Caco-2 (cell line): Measurements from ENCODE around the gene BABAM2. TPM values are rescaled to one million over a fixed set of nuclear protein-coding genes. Genes with fewer than 3 reads are reported as not detected.
"Not testable (repeated sequence)": the region's sequence is repeated elsewhere in the genome, so short reads cannot be mapped to it uniquely, and the experiment has no call there.

ENCODE experiments used
- BruUV-seq: library from RNA; stranded (reverse); fragments of 400-500 nt; replicated peaks from 2 replicates; lab custom pipeline; 2021; lab: Mats Ljungman, UMichigan
- CTCF ChIA-PET: fragments of 300-600 bp; sonication (Branson Sonifier 250); formaldehyde crosslinking; loops from one replicate; lab custom pipeline; 2022; ENCODE audit warnings: antibody characterized with exemption; lab: Charles Lee
- POLR2A ChIA-PET: fragments of 300-600 bp; sonication (Branson Sonifier 250); formaldehyde crosslinking; loops from one replicate; lab custom pipeline; 2022; ENCODE audit warnings: antibody characterized with exemption; lab: Charles Lee
- DNase-seq, 2 experiments: peaks; one replicate each; pipeline versions ENCODE4 v3.0.0 to v3.0.0-alpha.2; 2020 to 2022
- H3K27me3 ChIP-seq: replicated peaks from 2 replicates; pipeline ENCODE4 v1.6.0; 2011; ENCODE audit warnings: low read length; ENCODE audit not compliant: control insufficient read depth, insufficient read depth
- H3K36me3 ChIP-seq: 2 replicates; pipeline ENCODE4 v1.5.1; 2011; ENCODE audit warnings: low read length; ENCODE audit not compliant: control insufficient read depth, insufficient read depth
- H3K4me1 ChIP-seq: fragments of 250-450 bp; sonication (Bioruptor Pico); 2 replicates; pipeline ENCODE4 v1.5.1; 2020; ENCODE audit warnings: mild to moderate bottlenecking
- H3K4me3 ChIP-seq: 2 replicates; pipeline ENCODE4 v1.5.1; 2011; ENCODE audit warnings: low read depth, mild to moderate bottlenecking, control low read depth, low read length
- H3K9me3 ChIP-seq: fragments of 250-450 bp; sonication (Bioruptor Pico); 2 replicates; pipeline ENCODE4 v1.5.1; 2020; ENCODE audit warnings: mild to moderate bottlenecking, moderate library complexity
- H3K27ac Mint-ChIP-seq: one replicate; pipeline ENCODE4 v1.8.0; 2022; ENCODE audit warnings: mixed read lengths; ENCODE audit not compliant: unreplicated experiment
- H3K27me3 Mint-ChIP-seq: one replicate; pipeline ENCODE4 v1.8.0; 2022; ENCODE audit warnings: mixed read lengths; ENCODE audit not compliant: insufficient read depth, unreplicated experiment
- H3K36me3 Mint-ChIP-seq: one replicate; pipeline ENCODE4 v1.8.0; 2022; ENCODE audit warnings: mild to moderate bottlenecking, mixed read lengths; ENCODE audit not compliant: insufficient read depth, unreplicated experiment
- H3K4me1 Mint-ChIP-seq: one replicate; pipeline ENCODE4 v1.8.0; 2022; ENCODE audit warnings: low read depth, mixed read lengths; ENCODE audit not compliant: unreplicated experiment
- H3K4me3 Mint-ChIP-seq: one replicate; pipeline ENCODE4 v1.8.0; 2022; ENCODE audit warnings: mild to moderate bottlenecking, moderate library complexity, mixed read lengths; ENCODE audit not compliant: unreplicated experiment
- H3K9me3 Mint-ChIP-seq: one replicate; pipeline ENCODE4 v1.8.0; 2022; ENCODE audit warnings: mixed read lengths; ENCODE audit not compliant: unreplicated experiment
- intact Hi-C: fragments of 100-400 bp; cut with micrococcal nuclease; formaldehyde crosslinking; loops from one replicate; pipeline ENCODE4 v1.10.0; 2022; ENCODE audit not compliant: unreplicated experiment
- total RNA-seq: library from RNA; stranded (reverse); gene quantifications from 2 replicates; pipeline ENCODE4 v1.2.3, GENCODE V29; 2022
- TF ChIP-seq, protein P1 (sequence below), 2 experiments: fragments of 200-600 bp in 1 of 2; IDR thresholded peaks; 1 replicate in 1 of 2; 2 replicates in 1 of 2; pipeline versions ENCODE4 v1.5.1 to v1.8.0; 2011 to 2022; ENCODE audit warnings: antibody characterized with exemption in 1 of 2, control low read depth in 1 of 2, inconsistent platforms in 1 of 2, low read depth in 1 of 2, low read length in 1 of 2, mild to moderate bottlenecking in 1 of 2, moderate library complexity in 1 of 2; ENCODE audit not compliant: insufficient read depth in 1 of 2, severe bottlenecking in 1 of 2, unreplicated experiment in 1 of 2

Gene BABAM2
- total RNA-seq, 1 experiment from 2014 or later: 57.3 TPM

DNA sequence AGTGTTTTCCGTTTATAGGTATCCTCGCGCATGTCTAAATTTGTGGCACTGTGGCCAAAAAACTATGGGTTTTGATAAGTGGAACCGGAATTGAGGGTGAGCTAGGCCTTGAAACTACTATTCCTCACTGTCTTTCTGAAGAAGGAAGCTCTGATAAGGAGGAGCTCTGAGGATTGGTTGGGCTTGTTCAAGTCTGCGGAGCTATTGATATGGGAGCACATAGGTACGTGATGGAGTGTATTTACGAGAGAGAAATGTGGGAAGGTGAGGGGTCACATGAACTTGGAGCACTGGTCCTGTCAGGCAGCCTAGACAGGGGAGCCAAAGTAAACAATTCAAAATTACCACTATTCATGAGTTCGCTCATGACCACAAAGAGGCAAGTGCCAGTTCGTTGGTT, 131.4 kb downstream of the BABAM2 start:
- TF ChIP-seq, protein P1, sequence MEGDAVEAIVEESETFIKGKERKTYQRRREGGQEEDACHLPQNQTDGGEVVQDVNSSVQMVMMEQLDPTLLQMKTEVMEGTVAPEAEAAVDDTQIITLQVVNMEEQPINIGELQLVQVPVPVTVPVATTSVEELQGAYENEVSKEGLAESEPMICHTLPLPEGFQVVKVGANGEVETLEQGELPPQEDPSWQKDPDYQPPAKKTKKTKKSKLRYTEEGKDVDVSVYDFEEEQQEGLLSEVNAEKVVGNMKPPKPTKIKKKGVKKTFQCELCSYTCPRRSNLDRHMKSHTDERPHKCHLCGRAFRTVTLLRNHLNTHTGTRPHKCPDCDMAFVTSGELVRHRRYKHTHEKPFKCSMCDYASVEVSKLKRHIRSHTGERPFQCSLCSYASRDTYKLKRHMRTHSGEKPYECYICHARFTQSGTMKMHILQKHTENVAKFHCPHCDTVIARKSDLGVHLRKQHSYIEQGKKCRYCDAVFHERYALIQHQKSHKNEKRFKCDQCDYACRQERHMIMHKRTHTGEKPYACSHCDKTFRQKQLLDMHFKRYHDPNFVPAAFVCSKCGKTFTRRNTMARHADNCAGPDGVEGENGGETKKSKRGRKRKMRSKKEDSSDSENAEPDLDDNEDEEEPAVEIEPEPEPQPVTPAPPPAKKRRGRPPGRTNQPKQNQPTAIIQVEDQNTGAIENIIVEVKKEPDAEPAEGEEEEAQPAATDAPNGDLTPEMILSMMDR (IDR thresholded peaks at IDR 0.05; ENCODE audit: insufficient read depth in 1 of 2, low read depth in 1 of 2, low read length in 1 of 2, severe bottlenecking in 1 of 2, unreplicated experiment in 1 of 2): no peak
- intact Hi-C loops: no loop called here
- no TSS peak for BruUV-seq
- H3K4me3 ChIP-seq: no peak overlapping the region
- H3K36me3 ChIP-seq: peaks cover 1% of the 10 kb centered on the region; the same call in 1 of the 2 replicates
- no peak for DNase-seq
- H3K9me3 ChIP-seq: no peaks in the 10 kb centered on the region
- Mint-ChIP-seq H3K36me3 (peaks cover 10% of the 10 kb centered on the region), H3K27ac (no peak overlapping the region), H3K27me3 (no peaks in the 10 kb centered on the region), H3K9me3 (no peaks in the 10 kb centered on the region), H3K4me3 (no peak overlapping the region), H3K4me1 (no peaks in the 10 kb centered on the region)
- no peaks in the 10 kb centered on the region for H3K4me1 ChIP-seq
- ChIA-PET CTCF (no interaction called here), POLR2A (no interaction called here)
- H3K27me3 ChIP-seq: no peaks in the 10 kb centered on the region

DNA sequence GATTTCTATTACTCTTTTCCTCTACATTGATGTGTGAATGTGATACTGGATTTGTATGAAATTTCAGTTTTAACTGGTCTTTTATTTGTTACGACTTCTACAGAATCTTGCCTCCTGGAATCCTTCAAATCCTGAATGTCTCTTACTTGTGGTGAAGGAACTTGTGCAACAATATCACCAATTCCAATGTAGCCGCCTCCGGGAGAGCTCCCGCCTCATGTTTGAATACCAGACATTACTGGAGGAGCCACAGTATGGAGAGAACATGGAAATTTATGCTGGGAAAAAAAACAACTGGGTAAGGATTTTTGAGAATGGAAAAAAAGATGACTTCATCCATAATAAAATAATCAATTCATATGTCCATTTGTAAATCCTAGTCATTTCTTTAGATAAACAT, 134.6 kb downstream of the BABAM2 start:
- H3K4me1 Mint-ChIP-seq: no peaks in the 10 kb centered on the region
- no peak overlapping the region for H3K27ac Mint-ChIP-seq

DNA sequence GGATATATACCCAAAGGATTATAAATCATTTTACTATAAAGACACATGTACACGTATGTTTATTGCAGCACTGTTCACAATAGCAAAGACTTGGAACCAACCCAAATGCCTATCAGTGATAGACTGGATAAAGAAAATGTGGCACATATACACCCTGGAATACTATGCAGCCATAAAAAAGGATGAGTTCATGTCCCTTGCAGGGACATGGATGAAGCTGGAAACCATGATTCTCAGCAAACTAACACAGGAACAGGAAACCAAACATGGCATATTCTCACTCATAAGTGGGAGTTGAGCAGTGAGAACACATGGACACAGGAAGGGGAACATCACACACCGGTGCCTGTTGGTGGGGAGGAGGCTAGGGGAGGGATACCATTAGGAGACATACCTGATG, 135.7 kb downstream of the BABAM2 start:
- not testable (repeated sequence) for BruUV-seq

More for the DNA sequence above, 134.6 kb downstream of the BABAM2 start:
- no peaks in the 10 kb centered on the region for H3K9me3 ChIP-seq
- no TSS peak for BruUV-seq
- H3K36me3 ChIP-seq: peaks cover 1% of the 10 kb centered on the region; the same call in 1 of the 2 replicates
- Mint-ChIP-seq H3K9me3 (no peaks in the 10 kb centered on the region), H3K36me3 (peaks cover 13% of the 10 kb centered on the region), H3K27me3 (no peaks in the 10 kb centered on the region), H3K4me3 (no peak overlapping the region)
- DNase-seq: no peak
- H3K4me3 ChIP-seq: no peak overlapping the region
- intact Hi-C loops: no loop called here
- ChIA-PET POLR2A (no interaction called here), CTCF (interaction anchor here (0.7 kb wide), 1 partner anchor 20 kb away, joined by 6 read pairs; no protein-coding TSS in a partner anchor)
- H3K4me1 ChIP-seq: no peaks in the 10 kb centered on the region
- no peaks in the 10 kb centered on the region for H3K27me3 ChIP-seq
- TF ChIP-seq, protein P1 (IDR thresholded peaks at IDR 0.05; ENCODE audit: insufficient read depth in 1 of 2, low read depth in 1 of 2, low read length in 1 of 2, severe bottlenecking in 1 of 2, unreplicated experiment in 1 of 2): no peak

More for the DNA sequence above, 135.7 kb downstream of the BABAM2 start:
- H3K9me3 ChIP-seq, H3K4me3 ChIP-seq, H3K27ac Mint-ChIP-seq, H3K4me3 Mint-ChIP-seq, H3K9me3 Mint-ChIP-seq, H3K27me3 ChIP-seq, DNase-seq, H3K4me1 Mint-ChIP-seq, CTCF ChIA-PET, POLR2A ChIA-PET, H3K27me3 Mint-ChIP-seq, H3K36me3 ChIP-seq, intact Hi-C loops, H3K4me1 ChIP-seq: not testable (repeated sequence)
- H3K36me3 Mint-ChIP-seq: peaks cover 13% of the 10 kb centered on the region
